Duodenal mucosa (tissue), 2 donors: ENCODE results near the gene BNC1.
A peak's percentile ranks its signal among the peaks of the same experiment; 100 is the strongest.

ENCODE experiments used
- H3K27ac ChIP-seq: one replicate; pipeline ENCODE4 v1.7.0; 2013; ENCODE audit warnings: low read depth, low read length
- H3K27me3 ChIP-seq, 2 donors: one replicate each; pipeline ENCODE4 v1.7.0; 2013; ENCODE audit warnings: low read length in 2 of 2, control low read depth in 1 of 2; ENCODE audit not compliant: insufficient read depth in 2 of 2, control insufficient read depth in 1 of 2
- H3K36me3 ChIP-seq, 2 donors: one replicate each; pipeline ENCODE4 v1.7.0; 2013; ENCODE audit warnings: low read length in 2 of 2, control low read depth in 1 of 2; ENCODE audit not compliant: insufficient read depth in 2 of 2, control insufficient read depth in 1 of 2
- H3K4me1 ChIP-seq, 2 donors: one replicate each; pipeline ENCODE4 v1.7.0; 2013; ENCODE audit warnings: low read length in 2 of 2, control low read depth in 1 of 2; ENCODE audit not compliant: insufficient read depth in 2 of 2, control insufficient read depth in 1 of 2
- H3K4me3 ChIP-seq, 2 donors: one replicate each; pipeline ENCODE4 v1.7.0; 2013; ENCODE audit warnings: low read length in 2 of 2, low read depth in 1 of 2
- H3K9ac ChIP-seq, 2 donors: one replicate each; pipeline ENCODE4 v1.7.0; 2013; ENCODE audit warnings: low read length in 2 of 2, low read depth in 1 of 2
- H3K9me3 ChIP-seq, 2 donors: one replicate each; pipeline ENCODE4 v1.7.0; 2013; ENCODE audit warnings: low read length in 2 of 2, control low read depth in 1 of 2; ENCODE audit not compliant: control insufficient read depth in 1 of 2

Gene BNC1

GRCh38 chr15:83295417-83295816 is 11.0 kb upstream of the BNC1 start:
- H3K9ac ChIP-seq = no peak overlapping the region
- H3K27me3 ChIP-seq = peaks cover 0 to 4% of the 10 kb centered on the region in 2 donors
- no peak overlapping the region for H3K27ac ChIP-seq
- H3K4me3 ChIP-seq = no peak overlapping the region
- no peaks in the 10 kb centered on the region for H3K36me3 ChIP-seq
- H3K4me1 ChIP-seq = no peaks in the 10 kb centered on the region
- H3K9me3 ChIP-seq = no peaks in the 10 kb centered on the region

- Histone ChIP-seq H3K9me3 (no peaks in the 10 kb centered on the region), H3K4me1 (no peaks in the 10 kb centered on the region), H3K9ac (no peak overlapping the region), H3K4me3 (no peak overlapping the region), H3K27me3 (peaks cover 0 to 7% of the 10 kb centered on the region in 2 donors), H3K27ac (no peak overlapping the region), H3K36me3 (no peaks in the 10 kb centered on the region)
Observed at GRCh38 chr15:83293201-83293600, 8.7 kb upstream of the BNC1 start.

- H3K36me3 ChIP-seq = no peaks in the 10 kb centered on the region
- H3K27ac ChIP-seq = no peak overlapping the region
- H3K4me1 ChIP-seq = no peaks in the 10 kb centered on the region
- no peak overlapping the region for H3K4me3 ChIP-seq
- H3K9ac ChIP-seq = no peak overlapping the region
- peaks cover 0 to 10% of the 10 kb centered on the region in 2 donors for H3K27me3 ChIP-seq
- no peaks in the 10 kb centered on the region for H3K9me3 ChIP-seq
Observed at GRCh38 chr15:83292317-83292716, 7.9 kb upstream of the BNC1 start.

- no peaks in the 10 kb centered on the region for H3K4me1 ChIP-seq
- H3K36me3 ChIP-seq = no peaks in the 10 kb centered on the region
- no peak overlapping the region for H3K9ac ChIP-seq
- H3K27me3 ChIP-seq = peaks cover 11 to 31% of the 10 kb centered on the region in 2 donors
- no peak overlapping the region for H3K4me3 ChIP-seq
- H3K27ac ChIP-seq = no peak overlapping the region
- no peaks in the 10 kb centered on the region for H3K9me3 ChIP-seq
Observed at GRCh38 chr15:83290236-83290635, 5.8 kb upstream of the BNC1 start.

- H3K9ac ChIP-seq = no peak overlapping the region
- H3K36me3 ChIP-seq = no peaks in the 10 kb centered on the region
- H3K27ac ChIP-seq = no peak overlapping the region
- no peaks in the 10 kb centered on the region for H3K9me3 ChIP-seq
- no peak overlapping the region for H3K4me3 ChIP-seq
- H3K27me3 ChIP-seq = peaks cover 15 to 37% of the 10 kb centered on the region in 2 donors
- no peaks in the 10 kb centered on the region for H3K4me1 ChIP-seq
Observed at GRCh38 chr15:83289160-83289559, 4.7 kb upstream of the BNC1 start.

- no peak overlapping the region for H3K9ac ChIP-seq
- no peaks in the 10 kb centered on the region for H3K4me1 ChIP-seq
- H3K36me3 ChIP-seq = no peaks in the 10 kb centered on the region
- H3K4me3 ChIP-seq = no peak overlapping the region
- no peaks in the 10 kb centered on the region for H3K9me3 ChIP-seq
- peaks cover 21 to 44% of the 10 kb centered on the region in 2 donors for H3K27me3 ChIP-seq
- H3K27ac ChIP-seq = no peak overlapping the region
Observed at GRCh38 chr15:83288381-83288801, 3.9 kb upstream of the BNC1 start.

GRCh38 chr15:83287541-83288027 is 3.1 kb upstream of the BNC1 start:
- Histone ChIP-seq H3K27ac (no peak overlapping the region), H3K9me3 (no peaks in the 10 kb centered on the region), H3K9ac (no peak overlapping the region), H3K36me3 (no peaks in the 10 kb centered on the region), H3K4me1 (no peaks in the 10 kb centered on the region), H3K4me3 (no peak overlapping the region), H3K27me3 (peaks cover 27 to 51% of the 10 kb centered on the region in 2 donors)

GRCh38 chr15:83285979-83286553 is 1.6 kb upstream of the BNC1 start:
- Histone ChIP-seq H3K27me3 (peaks cover 40 to 66% of the 10 kb centered on the region in 2 donors), H3K9me3 (no peaks in the 10 kb centered on the region), H3K27ac (no peak overlapping the region), H3K36me3 (no peaks in the 10 kb centered on the region), H3K9ac (no peak overlapping the region), H3K4me3 (no peak overlapping the region), H3K4me1 (no peaks in the 10 kb centered on the region)

- H3K9ac ChIP-seq = no peak overlapping the region
- peaks cover 43 to 72% of the 10 kb centered on the region in 2 donors for H3K27me3 ChIP-seq
- no peaks in the 10 kb centered on the region for H3K9me3 ChIP-seq
- H3K36me3 ChIP-seq = no peaks in the 10 kb centered on the region
- H3K4me1 ChIP-seq = no peaks in the 10 kb centered on the region
- no peak overlapping the region for H3K4me3 ChIP-seq
- H3K27ac ChIP-seq = no peak overlapping the region
Observed at GRCh38 chr15:83285284-83285978, 967 bp upstream of the BNC1 start.

- Histone ChIP-seq H3K4me3 (peak overlapping the region in 1 of 2 donors; percentile 29), H3K27me3 (peaks cover 51 to 80% of the 10 kb centered on the region in 2 donors), H3K9ac (no peak overlapping the region), H3K4me1 (no peaks in the 10 kb centered on the region), H3K9me3 (no peaks in the 10 kb centered on the region), H3K36me3 (no peaks in the 10 kb centered on the region), H3K27ac (no peak overlapping the region)
Observed at GRCh38 chr15:83283813-83284558, 478 bp downstream of the BNC1 start.
